Fibroblast of lung (primary cell): ENCODE measurements around the gene GAK.
A peak's percentile ranks its signal among the peaks of the same experiment; 100 is the strongest.

ENCODE experiments used
- EZH2 ChIP-seq: IDR thresholded peaks from 2 replicates; pipeline ENCODE4 v1.5.1; 2012; ENCODE audit warnings: low read length, control low read depth, mild to moderate bottlenecking; ENCODE audit errors: missing control alignments
- TF ChIP-seq, protein P1 (sequence below), 2 donors: IDR thresholded peaks in 1 of 2; conservative IDR thresholded peaks in 1 of 2; 1 replicate in 1 of 2; 2 replicates in 1 of 2; pipeline ENCODE4 v1.5.1; 2011 to 2012; ENCODE audit warnings: low read length in 2 of 2, control low read depth in 1 of 2, inconsistent platforms in 1 of 2, low read depth in 1 of 2, mild to moderate bottlenecking in 1 of 2

DNA sequence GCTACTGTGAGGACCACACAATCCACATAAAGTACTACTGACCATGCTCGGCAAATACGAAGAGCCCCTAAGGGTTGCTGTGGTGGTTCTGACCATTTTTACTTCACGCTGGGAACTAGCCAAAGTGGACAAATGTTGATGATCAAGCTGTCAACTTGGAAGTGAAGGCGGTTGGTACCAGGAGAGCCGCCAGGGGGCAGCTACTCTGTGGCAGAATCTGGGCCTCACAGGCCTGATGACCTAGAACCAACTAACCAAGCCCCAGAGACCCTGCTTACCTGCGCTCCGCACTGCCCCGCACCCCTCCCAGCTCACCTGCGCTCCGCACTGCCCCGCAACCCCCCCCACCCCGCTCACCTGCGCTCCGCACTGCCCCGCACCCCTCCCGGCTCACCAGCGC lies 5.6 kb downstream of the GAK start:
- TF ChIP-seq, protein P1, sequence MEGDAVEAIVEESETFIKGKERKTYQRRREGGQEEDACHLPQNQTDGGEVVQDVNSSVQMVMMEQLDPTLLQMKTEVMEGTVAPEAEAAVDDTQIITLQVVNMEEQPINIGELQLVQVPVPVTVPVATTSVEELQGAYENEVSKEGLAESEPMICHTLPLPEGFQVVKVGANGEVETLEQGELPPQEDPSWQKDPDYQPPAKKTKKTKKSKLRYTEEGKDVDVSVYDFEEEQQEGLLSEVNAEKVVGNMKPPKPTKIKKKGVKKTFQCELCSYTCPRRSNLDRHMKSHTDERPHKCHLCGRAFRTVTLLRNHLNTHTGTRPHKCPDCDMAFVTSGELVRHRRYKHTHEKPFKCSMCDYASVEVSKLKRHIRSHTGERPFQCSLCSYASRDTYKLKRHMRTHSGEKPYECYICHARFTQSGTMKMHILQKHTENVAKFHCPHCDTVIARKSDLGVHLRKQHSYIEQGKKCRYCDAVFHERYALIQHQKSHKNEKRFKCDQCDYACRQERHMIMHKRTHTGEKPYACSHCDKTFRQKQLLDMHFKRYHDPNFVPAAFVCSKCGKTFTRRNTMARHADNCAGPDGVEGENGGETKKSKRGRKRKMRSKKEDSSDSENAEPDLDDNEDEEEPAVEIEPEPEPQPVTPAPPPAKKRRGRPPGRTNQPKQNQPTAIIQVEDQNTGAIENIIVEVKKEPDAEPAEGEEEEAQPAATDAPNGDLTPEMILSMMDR (conservative IDR thresholded peaks at IDR 0.05 in 1 of 2, IDR thresholded peaks at IDR 0.05 in 1 of 2; ENCODE audit: low read depth in 1 of 2, low read length in 2 of 2): peak in 1 of 2 donors; percentile 52
- no peak for TF ChIP-seq EZH2
